ENCODE measurements around the gene ANKRD66.
"Not testable (repeated sequence)": the region's sequence is repeated elsewhere in the genome, so short reads cannot be mapped to it uniquely, and the experiment has no call there.

The ANKRD66 gene

GRCh38 chr6:46755865-46756264, 9.1 kb downstream of the ANKRD66 start:
- no peak for DNase-seq (ENCODE audit: low spot score)

GRCh38 chr6:46756469-46757213, 9.9 kb downstream of the ANKRD66 start:
- DNase-seq (ENCODE audit: low spot score): no peak

- DNase-seq (ENCODE audit: low spot score): no peak
Measured at GRCh38 chr6:46757214-46757596, 10.5 kb downstream of the ANKRD66 start.

GRCh38 chr6:46758960-46759753, 12.4 kb downstream of the ANKRD66 start:
- DNase-seq (ENCODE audit: low spot score): no peak

GRCh38 chr6:46760925-46761324, 14.2 kb downstream of the ANKRD66 start:
- DNase-seq (ENCODE audit: low spot score): no peak

- no peak for DNase-seq (ENCODE audit: low spot score)
Measured at GRCh38 chr6:46763466-46763865, 16.7 kb downstream of the ANKRD66 start.

GRCh38 chr6:46764280-46764679, 17.5 kb downstream of the ANKRD66 start:
- DNase-seq (ENCODE audit: low spot score): not testable (repeated sequence)

GRCh38 chr6:46764961-46765360, 18.2 kb downstream of the ANKRD66 start:
- DNase-seq (ENCODE audit: low spot score): no peak

GRCh38 chr6:46772016-46772415, 25.3 kb downstream of the ANKRD66 start:
- DNase-seq (ENCODE audit: low spot score): no peak

- DNase-seq (ENCODE audit: low spot score): no peak
Measured at GRCh38 chr6:46772762-46773161, 26.0 kb downstream of the ANKRD66 start.

GRCh38 chr6:46773201-46773855, 26.6 kb downstream of the ANKRD66 start:
- no peak for DNase-seq (ENCODE audit: low spot score)

- not testable (repeated sequence) for DNase-seq (ENCODE audit: low spot score)
Measured at GRCh38 chr6:46774736-46775135, 28.0 kb downstream of the ANKRD66 start.

GRCh38 chr6:46776070-46776712, 29.5 kb downstream of the ANKRD66 start:
- DNase-seq (ENCODE audit: low spot score): no peak

- no peak for DNase-seq (ENCODE audit: low spot score)
Measured at GRCh38 chr6:46777476-46778346, 31.0 kb downstream of the ANKRD66 start.

GRCh38 chr6:46781478-46782378, 35.0 kb downstream of the ANKRD66 start:
- DNase-seq (ENCODE audit: low spot score): peak; percentile 76

- DNase-seq (ENCODE audit: low spot score): no peak
Measured at GRCh38 chr6:46784535-46784934, 37.8 kb downstream of the ANKRD66 start.

GRCh38 chr6:46787871-46788540, 41.3 kb downstream of the ANKRD66 start:
- DNase-seq (ENCODE audit: low spot score): no peak

- DNase-seq (ENCODE audit: low spot score): no peak
Measured at GRCh38 chr6:46788791-46789190, 42.1 kb downstream of the ANKRD66 start.

GRCh38 chr6:46789434-46790354, 43.0 kb downstream of the ANKRD66 start:
- DNase-seq (ENCODE audit: low spot score): no peak
